HepG2 (cell line): Measurements from ENCODE around the gene GDI1. TPM values are rescaled to one million over a fixed set of nuclear protein-coding genes. Genes with fewer than 3 reads are reported as not detected.

Source experiments
- ATAC-seq: fragments of 200-7000 bp; cut with Tn5 transposase; 3 replicates; pipeline ENCODE4 v1.9.1; 2020; ENCODE audit warnings: mild to moderate bottlenecking, moderate library complexity
- BruUV-seq: library from RNA; stranded (reverse); fragments of 400-500 nt; replicated peaks from 2 replicates; lab custom pipeline; 2021; lab: Mats Ljungman, UMichigan
- CTCF ChIA-PET: fragments of 300-600 bp; formaldehyde crosslinking; extraction: SDS; loops from one replicate; lab custom pipeline; 2021; ENCODE audit warnings: low total read pairs, inconsistent platforms, low intra/inter-chr PET ratio; lab: Yijun Ruan, JAX
- POLR2A ChIA-PET: fragments of 350-600 bp; sonication (Branson Sonifier 250); formaldehyde crosslinking; loops from one replicate; lab custom pipeline; 2020; ENCODE audit warnings: antibody characterized with exemption, inconsistent platforms; lab: Yijun Ruan, JAX
- DNase-seq: peaks from one replicate; pipeline ENCODE4 v3.0.0-alpha.2; 2015; ENCODE audit warnings: low spot score
- FAIRE-seq: peaks from 3 replicates; lab custom pipeline; 2011; peaks lifted over from hg19 to GRCh38; lab: Jason Lieb, UNC
- H2AFZ ChIP-seq: one replicate; pipeline ENCODE4 v1.6.1; 2011; ENCODE audit warnings: low read length, inconsistent platforms
- H3K27ac ChIP-seq: fragments of 300-600 bp; 3 replicates; pipeline ENCODE4 v1.8.0; 2011; ENCODE audit warnings: mixed run types, mild to moderate bottlenecking, mixed read lengths, low read length, inconsistent platforms; ENCODE audit not compliant: insufficient read depth; ENCODE audit errors: extremely low read length
- H3K27me3 ChIP-seq, 2 experiments: fragments of 200-600 bp in 1 of 2; 2 replicates in 1 of 2; 3 replicates in 1 of 2; pipeline versions ENCODE4 v1.6.0 to v1.8.0; 2011; ENCODE audit warnings: low read length in 2 of 2, mild to moderate bottlenecking in 2 of 2, moderate library complexity in 2 of 2, inconsistent platforms in 1 of 2; ENCODE audit not compliant: insufficient read depth in 2 of 2, control insufficient read depth in 1 of 2
- H3K36me3 ChIP-seq, 2 experiments: fragments of 200-600 bp in 1 of 2; replicated peaks in 1 of 2; 2 replicates in 1 of 2; 3 replicates in 1 of 2; pipeline versions ENCODE4 v1.5.1 to v1.8.0; 2011; ENCODE audit warnings: low read length in 2 of 2, inconsistent platforms in 1 of 2; ENCODE audit not compliant: insufficient read depth in 2 of 2, control insufficient read depth in 1 of 2
- H3K4me1 ChIP-seq: 2 replicates; pipeline ENCODE4 v1.5.1; 2012; ENCODE audit warnings: low read length, inconsistent platforms; ENCODE audit not compliant: insufficient read depth
- H3K4me2 ChIP-seq: 2 replicates; pipeline ENCODE4 v1.6.0; 2011; ENCODE audit warnings: low read depth, low read length, inconsistent platforms
- H3K4me3 ChIP-seq, 3 experiments: fragments of 200-600 bp in 1 of 3; sonication (generic), shearing (Covaris generic) in 1 of 3; replicated peaks in 1 of 3; 2 replicates each; pipeline ENCODE4 v1.5.1; 2011 to 2016; ENCODE audit warnings: low read length in 3 of 3, inconsistent platforms in 2 of 3, low read depth in 2 of 3, mild to moderate bottlenecking in 2 of 3, control low read depth in 1 of 3, mixed read lengths in 1 of 3; ENCODE audit not compliant: insufficient read depth in 1 of 3
- H3K79me2 ChIP-seq: one replicate; pipeline ENCODE4 v1.6.1; 2011; ENCODE audit warnings: low read length, inconsistent platforms; ENCODE audit not compliant: insufficient read depth
- H3K9ac ChIP-seq: 2 replicates; pipeline ENCODE4 v1.6.0; 2011; ENCODE audit warnings: mild to moderate bottlenecking, low read depth, low read length, inconsistent platforms; ENCODE audit not compliant: insufficient read depth
- H3K9me3 ChIP-seq: 2 replicates; pipeline ENCODE4 v1.5.1; 2012; ENCODE audit warnings: mild to moderate bottlenecking, low read length
- H4K20me1 ChIP-seq: 2 replicates; pipeline ENCODE4 v1.6.0; 2011; ENCODE audit warnings: inconsistent platforms, mild to moderate bottlenecking, low read length, moderate library complexity; ENCODE audit not compliant: insufficient read depth
- DR1 ChIP-seq: sonication (generic); formaldehyde crosslinking; IDR thresholded peaks from 2 replicates; pipeline ENCODE4 v1.8.0; 2021; ENCODE audit warnings: mild to moderate bottlenecking, missing genetic modification reagents, inconsistent platforms
- GFI1 ChIP-seq: sonication (generic); formaldehyde crosslinking; IDR thresholded peaks from 2 replicates; pipeline ENCODE4 v1.5.0; 2020; ENCODE audit warnings: missing genetic modification reagents, mild to moderate bottlenecking, borderline replicate concordance
- MXD4 ChIP-seq: IDR thresholded peaks from 2 replicates; pipeline ENCODE4 v1.6.1; 2016; ENCODE audit warnings: mild to moderate bottlenecking, missing biosample characterization, missing genetic modification reagents
- MZF1 ChIP-seq: sonication (generic); formaldehyde crosslinking; IDR thresholded peaks from 2 replicates; pipeline ENCODE4 v1.8.1; 2023; ENCODE audit warnings: mild to moderate bottlenecking, missing genetic modification reagents, borderline replicate concordance
- SIX1 ChIP-seq: sonication (generic); formaldehyde crosslinking; IDR thresholded peaks from 2 replicates; pipeline ENCODE4 v1.4.0; 2020; ENCODE audit warnings: missing genetic modification reagents, borderline replicate concordance
- STAG1 ChIP-seq: sonication (generic); formaldehyde crosslinking; IDR thresholded peaks from 2 replicates; pipeline ENCODE4 v1.4.0; 2020; ENCODE audit warnings: missing genetic modification reagents
- SYNCRIP ChIP-seq: fragments of 200-400 bp; formaldehyde crosslinking; IDR thresholded peaks from 2 replicates; pipeline ENCODE4 v1.6.1; 2018; ENCODE audit warnings: mild to moderate bottlenecking, low read depth, low read length; ENCODE audit not compliant: insufficient read depth
- THAP11 ChIP-seq: IDR thresholded peaks from 2 replicates; pipeline ENCODE4 v1.6.1; 2016; ENCODE audit warnings: missing biosample characterization, missing genetic modification reagents
- WGBS: methylation state at CpG from one replicate; pipeline ENCODE4 v1.1.6; 2017; ENCODE audit warnings: low lambda C conversion rate; 5-methylcytosine and 5-hydroxymethylcytosine counted together
- in situ Hi-C: cut with HindIII; loops from 2 replicates; pipeline ENCODE4 v1.10.0; 2017; ENCODE audit warnings: low pct_unique_long_range_greater_than_20kb; ENCODE audit not compliant: extremely low pct_ligation_motif_present
- intact Hi-C: fragments of 100-400 bp; cut with micrococcal nuclease; formaldehyde crosslinking; loops from one replicate; pipeline ENCODE4 v1.10.0; 2022; ENCODE audit not compliant: unreplicated experiment
- polyA plus RNA-seq, 8 experiments: library from polyadenylated mRNA; depleted of rRNA in 3 of 8; stranded (reverse) in 7 of 8; unstranded in 1 of 8; fragments of >200 nt; fragmentation: Illumina TruSeq in 4 of 8; extraction: Trizol in 4 of 8; gene quantifications; 2 replicates each; pipeline versions ENCODE4 v1.2.1 to v1.2.3, GENCODE V29; 2011 to 2016; ENCODE audit warnings: low read depth in 4 of 8, missing spikeins in 1 of 8, mixed read lengths in 1 of 8; ENCODE audit not compliant: insufficient read depth in 1 of 8
- total RNA-seq, 5 experiments: library from RNA; depleted of rRNA; stranded (reverse); fragments of >200 nt; fragmentation: Illumina TruSeq; extraction: Trizol; gene quantifications; 2 replicates each; pipeline ENCODE4 v1.2.3, GENCODE V29; 2016; ENCODE audit warnings: low read depth in 1 of 5
- TF ChIP-seq, protein P1 (sequence below): sonication (generic); formaldehyde crosslinking; IDR thresholded peaks from 2 replicates; pipeline ENCODE4 v1.4.0; 2020; ENCODE audit warnings: missing genetic modification reagents; ENCODE audit errors: not compliant biosample characterization
- TF ChIP-seq, protein P2 (sequence below): sonication (generic); formaldehyde crosslinking; IDR thresholded peaks from 2 replicates; pipeline ENCODE4 v1.5.0; 2020; ENCODE audit warnings: mild to moderate bottlenecking, missing genetic modification reagents
- TF ChIP-seq, protein P3 (sequence below): sonication (generic); formaldehyde crosslinking; IDR thresholded peaks from 2 replicates; pipeline ENCODE4 v1.4.0; 2020; ENCODE audit warnings: missing genetic modification reagents

The GDI1 gene
- total and polyA plus RNA-seq, 2 of the 13 experiments (the other 11 are each of a cell fraction or from before 2014, with no cell fraction given): 17.4 to 105 TPM

DNA sequence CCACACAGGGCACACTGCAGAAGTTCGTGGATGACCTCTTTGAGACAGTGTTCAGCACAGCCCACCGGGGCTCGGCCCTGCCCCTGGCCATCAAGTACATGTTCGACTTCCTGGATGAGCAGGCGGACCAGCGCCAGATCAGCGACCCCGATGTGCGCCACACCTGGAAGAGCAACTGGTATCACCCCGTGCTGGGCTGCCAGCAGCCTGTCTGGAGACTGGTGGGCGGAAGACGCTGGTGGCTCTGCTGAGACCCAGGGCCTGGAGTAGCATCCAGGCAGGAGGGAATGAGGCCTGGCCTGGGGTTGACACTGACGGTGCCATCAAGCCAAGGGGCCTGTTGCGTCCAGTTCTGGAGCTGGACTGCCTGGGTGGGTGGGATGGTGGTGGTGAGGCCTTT lies 33.5 kb downstream of the GDI1 start:
- TF ChIP-seq, protein P1, sequence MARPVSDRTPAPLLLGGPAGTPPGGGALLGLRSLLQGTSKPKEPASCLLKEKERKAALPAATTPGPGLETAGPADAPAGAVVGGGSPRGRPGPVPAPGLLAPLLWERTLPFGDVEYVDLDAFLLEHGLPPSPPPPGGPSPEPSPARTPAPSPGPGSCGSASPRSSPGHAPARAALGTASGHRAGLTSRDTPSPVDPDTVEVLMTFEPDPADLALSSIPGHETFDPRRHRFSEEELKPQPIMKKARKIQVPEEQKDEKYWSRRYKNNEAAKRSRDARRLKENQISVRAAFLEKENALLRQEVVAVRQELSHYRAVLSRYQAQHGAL (CRISPR knock-in tag): no peak
- TF ChIP-seq THAP11 (CRISPR knock-in tag) (no peak), STAG1 (CRISPR knock-in tag) (no peak), MXD4 (CRISPR knock-in tag) (no peak), MZF1 (no peak), DR1 (CRISPR knock-in tag) (no peak), SIX1 (CRISPR knock-in tag) (no peak), GFI1 (CRISPR knock-in tag) (no peak), SYNCRIP (no peak)
- TF ChIP-seq, protein P2, sequence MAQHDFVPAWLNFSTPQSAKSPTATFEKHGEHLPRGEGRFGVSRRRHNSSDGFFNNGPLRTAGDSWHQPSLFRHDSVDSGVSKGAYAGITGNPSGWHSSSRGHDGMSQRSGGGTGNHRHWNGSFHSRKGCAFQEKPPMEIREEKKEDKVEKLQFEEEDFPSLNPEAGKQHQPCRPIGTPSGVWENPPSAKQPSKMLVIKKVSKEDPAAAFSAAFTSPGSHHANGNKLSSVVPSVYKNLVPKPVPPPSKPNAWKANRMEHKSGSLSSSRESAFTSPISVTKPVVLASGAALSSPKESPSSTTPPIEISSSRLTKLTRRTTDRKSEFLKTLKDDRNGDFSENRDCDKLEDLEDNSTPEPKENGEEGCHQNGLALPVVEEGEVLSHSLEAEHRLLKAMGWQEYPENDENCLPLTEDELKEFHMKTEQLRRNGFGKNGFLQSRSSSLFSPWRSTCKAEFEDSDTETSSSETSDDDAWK (CRISPR knock-in tag): no peak
- TF ChIP-seq, protein P3, sequence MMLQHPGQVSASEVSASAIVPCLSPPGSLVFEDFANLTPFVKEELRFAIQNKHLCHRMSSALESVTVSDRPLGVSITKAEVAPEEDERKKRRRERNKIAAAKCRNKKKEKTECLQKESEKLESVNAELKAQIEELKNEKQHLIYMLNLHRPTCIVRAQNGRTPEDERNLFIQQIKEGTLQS: no peak
- TF ChIP-seq, all 625 proteins: peak for 0
- FAIRE-seq (no peak), ATAC-seq (no peak), DNase-seq (no peak)
- ChIA-PET POLR2A (no interaction called here), CTCF (no interaction called here)
- no peaks in the 10 kb centered on the region for H4K20me1 ChIP-seq
- peaks cover 12% of the 10 kb centered on the region; the same call in 1 of the 2 replicates for H3K4me1 ChIP-seq
- H3K79me2 ChIP-seq: no peaks in the 10 kb centered on the region
- WGBS: no CpG with 5 or more reads among the region's 14 CpGs
- no peak overlapping the region for H3K4me2 ChIP-seq
- no peaks in the 10 kb centered on the region for H3K27me3 ChIP-seq
- H3K9ac ChIP-seq: no peak overlapping the region
- BruUV-seq: no TSS peak
- H3K4me3 ChIP-seq: no peak overlapping the region
- in situ Hi-C loops: no loop called here
- H3K27ac ChIP-seq: no peak overlapping the region
- H3K36me3 ChIP-seq: peaks cover 5 to 6% of the 10 kb centered on the region in 2 experiments; a peak in 1 of 5 replicates
- no peaks in the 10 kb centered on the region for H3K9me3 ChIP-seq
- no peak overlapping the region for H2AFZ ChIP-seq
- intact Hi-C loops: no loop called here
